ENCODE measurements around the gene AFAP1.

The AFAP1 gene

GRCh38 chr4:7818399-7818911 is 121.2 kb downstream of the AFAP1 start:
- DNase-seq: no peak

- no peak for DNase-seq
Measured at GRCh38 chr4:7817877-7818398, 121.7 kb downstream of the AFAP1 start.

DNA sequence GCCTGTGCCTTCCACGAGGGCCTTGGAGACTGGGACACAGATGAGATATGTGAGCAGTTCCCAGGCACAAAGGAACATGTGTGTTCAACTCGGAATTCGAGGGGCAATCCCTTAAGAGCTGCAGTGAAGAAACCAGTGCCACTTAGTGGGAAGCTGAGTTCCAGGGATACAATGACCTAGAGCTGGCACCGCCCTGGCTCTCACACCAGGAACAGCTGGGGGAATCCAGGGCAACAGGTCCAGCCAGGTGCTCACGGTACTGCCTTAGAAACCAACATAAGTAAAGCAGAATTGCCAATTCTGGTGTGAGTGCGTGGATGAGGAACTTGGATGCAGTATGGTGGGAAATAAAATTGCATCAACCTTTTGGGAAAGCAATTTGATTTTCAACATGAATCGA is 122.9 kb downstream of the AFAP1 start:
- DNase-seq: no peak

- DNase-seq: no peak
Measured at GRCh38 chr4:7815981-7816380, 123.7 kb downstream of the AFAP1 start.

DNA sequence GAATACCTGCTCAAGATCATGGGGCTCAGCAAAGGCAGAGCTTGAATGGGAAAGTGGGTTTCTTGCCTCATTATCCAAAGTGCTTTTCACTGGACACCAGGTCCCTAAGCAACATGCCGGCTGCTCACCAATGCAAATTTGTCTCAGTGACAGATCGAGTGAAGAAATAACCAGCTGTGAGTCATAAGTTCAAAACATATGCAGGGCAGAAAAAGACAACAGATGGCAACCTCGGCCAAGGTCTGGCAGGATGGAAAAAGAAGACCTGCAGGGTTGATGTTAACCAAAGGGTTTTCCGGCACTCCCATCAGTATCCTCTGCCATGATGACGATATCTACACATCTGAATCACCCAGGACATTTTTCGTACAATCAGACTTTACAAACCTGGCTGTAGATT is 124.1 kb downstream of the AFAP1 start:
- no peak for DNase-seq

GRCh38 chr4:7814451-7814850 is 125.2 kb downstream of the AFAP1 start:
- DNase-seq: no peak

DNA sequence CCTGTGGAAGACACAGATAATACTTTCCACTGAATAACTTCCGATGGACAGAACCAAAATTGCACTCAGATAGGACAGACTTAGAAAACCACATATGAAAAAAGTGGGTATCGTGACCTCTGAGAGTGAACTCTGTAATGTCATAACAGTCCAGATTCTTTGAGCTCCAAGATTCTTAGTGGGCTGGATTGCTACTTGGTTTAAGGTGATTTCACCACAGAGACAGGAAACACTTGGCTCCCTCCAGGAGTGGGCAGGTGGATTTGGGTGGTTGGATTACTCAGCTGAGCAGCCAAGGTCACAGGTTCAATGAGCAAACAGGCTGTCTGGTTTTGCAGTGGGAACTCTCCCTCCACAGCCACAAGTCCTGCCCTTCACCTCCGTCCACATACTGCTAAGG is 126.0 kb downstream of the AFAP1 start:
- DNase-seq: no peak

GRCh38 chr4:7812921-7813320 is 126.7 kb downstream of the AFAP1 start:
- no peak for DNase-seq

DNA sequence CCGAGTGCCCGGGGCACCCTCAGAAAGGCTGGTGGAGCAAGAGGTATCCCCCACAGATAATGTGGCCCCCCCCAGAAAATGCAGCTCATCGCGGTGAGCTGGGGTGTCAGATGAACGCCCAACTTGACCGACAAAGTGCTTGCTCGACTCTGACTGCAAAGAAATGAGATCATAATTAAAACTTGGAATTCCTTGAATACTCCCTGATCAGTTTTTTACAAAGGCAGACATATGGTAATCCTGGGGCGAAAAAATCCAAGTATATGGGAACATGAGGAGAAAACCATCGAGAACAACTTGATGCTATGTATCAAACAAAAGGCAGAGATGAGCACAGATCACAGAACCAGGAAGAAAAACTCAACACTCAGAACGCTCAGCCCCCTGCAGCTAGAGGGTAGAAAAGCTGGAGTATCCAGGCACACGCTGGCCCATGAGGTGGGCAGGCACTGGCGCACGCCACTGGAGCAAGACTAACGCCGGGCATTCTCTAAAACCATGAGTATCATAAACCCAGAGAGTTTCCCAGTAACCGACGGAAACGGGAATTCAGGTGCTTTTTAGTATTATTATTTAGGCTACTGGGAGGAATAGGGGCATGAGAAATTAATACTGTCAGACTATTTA is 127.3 kb downstream of the AFAP1 start:
- no peak for DNase-seq

GRCh38 chr4:7811536-7812191 is 128.0 kb downstream of the AFAP1 start:
- DNase-seq: no peak

DNA sequence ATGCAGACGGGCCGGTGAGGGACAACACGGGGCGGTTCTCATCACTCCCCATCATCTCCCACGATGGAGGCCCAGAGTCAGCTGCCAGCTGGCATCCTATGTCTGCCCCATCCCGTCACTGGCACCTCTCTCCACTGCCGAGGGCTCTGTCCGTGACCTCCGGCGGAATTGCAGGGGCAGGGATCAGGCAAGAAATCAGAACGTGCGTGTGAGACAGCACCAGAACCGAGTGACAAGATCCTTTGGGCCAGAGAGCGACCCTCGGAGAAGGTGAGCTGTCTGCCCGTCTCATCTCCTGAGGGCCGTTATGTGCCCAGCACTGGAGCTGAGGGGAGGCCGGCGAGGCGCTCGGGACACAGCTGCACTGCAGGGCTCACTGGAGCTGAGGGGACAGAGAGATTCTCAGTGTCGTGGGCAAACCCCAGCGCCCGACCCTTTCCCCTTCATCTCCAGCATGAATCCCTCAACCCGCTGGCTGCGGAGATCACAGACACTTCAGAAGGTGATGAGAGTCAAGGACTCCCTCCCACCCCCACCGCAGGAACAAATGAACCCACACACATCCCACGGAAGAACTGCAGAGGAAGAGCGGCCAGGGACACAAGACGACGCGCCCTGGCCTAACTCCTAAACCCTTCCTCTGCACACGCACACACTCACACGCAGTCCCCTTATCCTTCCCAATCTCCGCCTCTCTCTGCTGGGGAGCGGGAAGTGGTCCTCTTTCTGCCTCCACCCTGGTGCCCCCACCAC is 128.7 kb downstream of the AFAP1 start:
- DNase-seq: no peak

- DNase-seq: no peak
Measured at GRCh38 chr4:7808752-7809151, 130.9 kb downstream of the AFAP1 start.

DNA sequence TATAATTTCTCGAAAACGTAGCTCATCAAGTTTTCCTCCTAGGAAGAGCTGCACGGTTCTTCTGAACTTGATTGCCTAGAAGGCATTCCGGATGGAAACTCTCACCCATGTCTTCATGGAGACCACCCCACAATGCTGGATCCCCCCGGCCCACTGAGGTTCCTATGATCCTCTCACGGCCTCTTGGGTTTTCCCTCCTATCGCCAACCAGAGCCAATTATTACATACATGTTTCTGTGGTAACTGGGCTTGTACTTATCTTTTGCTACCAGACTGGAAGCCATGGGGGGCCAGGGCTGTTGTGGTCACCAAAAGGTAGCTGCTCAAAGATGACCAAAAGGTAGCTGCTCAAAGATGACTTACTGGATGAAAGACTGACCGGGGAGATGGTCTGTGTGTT is 131.5 kb downstream of the AFAP1 start:
- no peak for DNase-seq

GRCh38 chr4:7807351-7807921 is 132.2 kb downstream of the AFAP1 start:
- DNase-seq: peak; percentile 15 to 46 (median 28)

GRCh38 chr4:7806338-7807090 is 133.1 kb downstream of the AFAP1 start:
- DNase-seq: no peak

DNA sequence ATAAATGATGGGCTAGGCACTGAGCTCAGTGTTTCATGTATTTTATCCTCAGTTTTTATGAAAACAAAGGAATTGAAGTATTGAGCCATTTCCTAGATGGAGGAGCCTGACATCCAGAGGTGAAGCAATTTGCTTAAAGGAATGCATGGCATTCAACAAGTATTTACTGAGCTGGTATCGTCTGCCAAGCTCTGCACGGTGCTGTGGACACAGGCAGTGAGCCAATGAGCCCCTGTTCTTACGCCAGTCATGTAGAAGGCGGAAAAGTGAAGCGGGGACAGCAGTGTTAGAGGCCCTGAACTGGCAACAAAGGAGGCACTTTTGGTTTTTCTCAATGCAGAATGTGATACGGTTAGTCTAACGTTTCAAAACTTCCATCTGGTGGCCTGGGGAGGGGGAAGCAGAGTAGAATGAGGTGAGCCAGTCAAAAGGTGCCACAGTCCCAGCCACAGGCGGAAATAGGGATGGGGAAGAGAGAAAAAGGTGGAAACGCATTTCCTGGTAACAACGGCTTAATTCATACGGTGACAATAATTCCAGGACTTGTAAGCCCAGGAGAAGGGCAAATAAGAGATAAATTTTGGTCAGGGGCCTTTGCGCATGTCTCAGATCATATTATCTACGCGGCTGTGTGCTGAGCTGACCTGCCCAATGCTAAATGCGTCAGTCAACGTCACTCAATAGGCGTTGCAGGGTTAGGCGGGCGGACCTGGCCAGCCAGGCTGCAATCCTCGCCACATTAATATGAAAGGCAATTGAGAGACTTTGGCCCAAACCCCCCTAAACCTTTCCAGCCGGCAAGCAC is 133.9 kb downstream of the AFAP1 start:
- no peak for DNase-seq

DNA sequence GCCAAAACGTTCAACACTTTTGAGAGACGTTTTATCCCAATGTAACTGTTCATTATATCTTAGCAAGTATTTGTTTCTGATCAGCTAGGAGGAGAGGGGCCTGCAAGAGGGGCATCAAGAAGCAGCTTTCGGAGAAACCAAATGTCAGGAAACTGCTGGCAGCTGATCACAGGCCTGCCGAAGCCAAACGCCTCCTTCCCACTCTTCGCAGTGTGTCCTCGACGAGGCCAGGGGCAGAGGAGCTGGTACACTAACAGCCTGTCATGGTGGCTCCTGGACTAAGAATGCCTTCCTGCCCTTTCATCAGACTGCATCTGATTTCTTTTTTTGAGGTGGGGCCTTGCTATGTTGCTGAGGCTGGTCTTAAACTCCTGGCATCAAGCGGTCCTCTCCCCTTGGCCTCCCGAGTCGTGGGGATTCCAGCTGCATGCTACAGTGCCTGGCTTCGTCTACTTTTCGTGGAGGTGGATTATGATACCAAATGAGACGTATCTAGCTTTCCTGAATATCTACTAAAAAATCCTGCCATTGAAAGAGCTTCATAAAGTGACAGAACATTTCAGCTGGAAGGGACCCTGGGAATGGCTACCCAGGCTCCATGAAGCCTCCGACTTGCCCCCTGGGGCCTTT is 134.8 kb downstream of the AFAP1 start:
- no peak for DNase-seq

DNA sequence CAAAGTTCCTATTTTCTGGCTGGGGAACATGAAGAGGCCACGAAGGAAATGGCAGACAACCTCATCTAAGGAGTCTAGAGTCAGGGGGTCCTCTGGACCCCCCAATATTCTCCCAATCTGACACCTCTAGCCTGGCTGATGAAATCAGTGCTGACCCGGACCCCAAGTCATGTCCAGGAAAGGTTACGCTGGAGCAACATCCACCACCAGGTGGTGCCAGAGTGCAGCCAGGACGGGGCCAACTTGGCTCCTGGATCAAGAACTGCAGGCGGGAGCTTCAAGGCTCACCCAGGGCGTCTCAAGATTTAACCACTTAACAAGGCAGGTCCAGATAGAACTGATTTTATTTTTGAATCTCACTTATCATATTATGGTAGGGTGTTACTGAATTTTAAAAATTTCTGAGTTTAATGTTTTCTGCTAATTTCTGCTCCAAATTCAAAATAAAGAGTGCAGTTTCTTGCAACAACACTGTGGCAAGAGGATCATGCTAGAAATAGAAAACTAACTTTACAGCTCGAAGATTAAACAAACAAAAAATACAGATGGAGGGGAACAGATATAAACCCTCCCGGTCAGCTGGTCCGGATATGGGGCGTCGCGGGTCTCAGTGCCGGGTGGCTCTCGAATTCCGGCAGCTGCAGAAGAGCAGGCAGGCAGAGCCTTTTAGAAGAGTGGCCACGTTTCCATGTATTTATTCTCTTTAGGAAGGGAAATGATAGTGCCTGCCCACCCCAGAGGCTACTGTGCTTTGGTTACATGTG is 135.5 kb downstream of the AFAP1 start:
- DNase-seq: peak; percentile 81 to 91 (median 88)

DNA sequence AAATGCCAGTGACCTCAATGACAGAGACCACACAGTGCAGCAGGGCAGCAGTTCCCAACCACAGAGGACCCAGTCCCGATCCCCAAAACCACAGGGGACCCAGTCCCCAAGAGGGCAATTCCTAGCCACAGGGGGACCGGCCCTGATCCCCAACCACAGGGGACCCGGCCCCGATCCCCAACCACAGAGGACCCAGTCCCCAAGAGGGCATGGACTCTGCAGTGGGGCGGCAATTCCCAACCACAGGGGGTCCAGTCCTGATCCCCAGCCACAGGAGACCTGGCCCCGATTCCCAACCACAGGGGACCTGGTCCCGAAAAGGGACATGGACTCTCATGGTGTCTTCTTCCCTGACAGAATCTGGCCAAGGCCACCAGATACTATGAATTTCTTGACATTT is 136.3 kb downstream of the AFAP1 start:
- no peak for DNase-seq

GRCh38 chr4:7802093-7802726 is 137.5 kb downstream of the AFAP1 start:
- DNase-seq: peak; percentile 86 to 91 (median 88)
